K562 (cell line): ENCODE measurements around the gene COL1A1. TPM values are rescaled to one million over a fixed set of nuclear protein-coding genes. Genes with fewer than 3 reads are reported as not detected.

Source experiments
- ATAC-seq: fragments of 200-7000 bp; cut with Tn5 transposase; 3 replicates; pipeline ENCODE4 v1.9.1; 2020; ENCODE audit warnings: moderate library complexity
- BruUV-seq: library from RNA; stranded (reverse); fragments of 400-500 nt; replicated peaks from 2 replicates; lab custom pipeline; 2021; lab: Mats Ljungman, UMichigan
- CTCF ChIA-PET: fragments of 300-600 bp; formaldehyde crosslinking; extraction: SDS; loops from one replicate; lab custom pipeline; 2021; ENCODE audit warnings: low intra/inter-chr PET ratio; lab: Yijun Ruan, JAX
- POLR2A ChIA-PET: fragments of 300-600, 350-650 bp; sonication (Branson Sonifier 250); formaldehyde crosslinking; extraction: SDS; loops from one replicate; lab custom pipeline; 2021; ENCODE audit warnings: antibody characterized with exemption, inconsistent platforms; lab: Yijun Ruan, JAX
- DNase-seq, 4 experiments: peaks; one replicate each; pipeline versions ENCODE4 v3.0.0 to v3.0.0-alpha.2; 2011 to 2018; ENCODE audit warnings: low spot score in 3 of 4, mixed read lengths in 3 of 4; ENCODE audit errors: extremely low read depth in 1 of 4
- FAIRE-seq: peaks from 2 replicates; lab custom pipeline; 2011; peaks lifted over from hg19 to GRCh38; lab: Jason Lieb, UNC
- H2AFZ ChIP-seq: 2 replicates; pipeline ENCODE4 v1.6.0; 2011; ENCODE audit warnings: low read depth, low read length, control low read depth, inconsistent platforms
- H3K27ac ChIP-seq: fragments of 200-600 bp; 3 replicates; pipeline ENCODE4 v1.8.0; 2011; ENCODE audit warnings: low read depth, mild to moderate bottlenecking, control low read depth, inconsistent platforms, low read length, moderate library complexity, mixed read lengths; ENCODE audit errors: extremely low read depth
- H3K27me3 ChIP-seq, 2 experiments: fragments of 300-600 bp in 1 of 2; 2 replicates in 1 of 2; 3 replicates in 1 of 2; pipeline versions ENCODE4 v1.6.0 to v1.8.0; 2011; ENCODE audit warnings: inconsistent platforms in 2 of 2, low read length in 2 of 2, mild to moderate bottlenecking in 1 of 2, mixed read lengths in 1 of 2, moderate library complexity in 1 of 2; ENCODE audit not compliant: control insufficient read depth in 2 of 2, insufficient read depth in 2 of 2
- H3K36me3 ChIP-seq: fragments of 300-600 bp; 3 replicates; pipeline ENCODE4 v1.8.0; 2011; ENCODE audit warnings: mild to moderate bottlenecking, low read length, inconsistent platforms; ENCODE audit not compliant: control insufficient read depth, insufficient read depth
- H3K4me1 ChIP-seq, 2 experiments: fragments of 200-600 bp in 1 of 2; replicated peaks in 1 of 2; 2 replicates in 1 of 2; 3 replicates in 1 of 2; pipeline versions ENCODE4 v1.5.1 to v1.8.0; 2011; ENCODE audit warnings: inconsistent platforms in 2 of 2, low read length in 2 of 2, mild to moderate bottlenecking in 1 of 2, mixed read lengths in 1 of 2, moderate library complexity in 1 of 2; ENCODE audit not compliant: control insufficient read depth in 2 of 2, insufficient read depth in 2 of 2
- H3K4me2 ChIP-seq: 2 replicates; pipeline ENCODE4 v1.6.1; 2011; ENCODE audit warnings: low read length, control low read depth, inconsistent platforms, mixed read lengths; ENCODE audit not compliant: insufficient read depth
- H3K4me3 ChIP-seq: fragments of 200-600 bp; sonication (generic), shearing (Covaris generic); 2 replicates; pipeline ENCODE4 v1.5.1; 2016; ENCODE audit warnings: control low read depth, inconsistent platforms
- H3K79me2 ChIP-seq: fragments of 200-600 bp; 3 replicates; pipeline ENCODE4 v1.8.0; 2011; ENCODE audit warnings: low read length, inconsistent platforms; ENCODE audit not compliant: control insufficient read depth, insufficient read depth
- H3K9ac ChIP-seq, 2 experiments: 2 replicates each; pipeline versions ENCODE4 v1.6.0 to v1.6.1; 2011; ENCODE audit warnings: low read depth in 2 of 2, low read length in 2 of 2, control low read depth in 1 of 2, inconsistent platforms in 1 of 2, mild to moderate bottlenecking in 1 of 2, mixed read lengths in 1 of 2; ENCODE audit not compliant: insufficient read depth in 1 of 2
- H3K9me1 ChIP-seq: one replicate; pipeline ENCODE4 v1.6.0; 2011; ENCODE audit warnings: inconsistent platforms, mild to moderate bottlenecking, low read length, moderate library complexity; ENCODE audit not compliant: control insufficient read depth, insufficient read depth
- H3K9me3 ChIP-seq: replicated peaks from 2 replicates; pipeline ENCODE4 v1.5.1; 2011; ENCODE audit warnings: low read depth, low read length, inconsistent platforms; ENCODE audit not compliant: control insufficient read depth, insufficient read depth
- H4K20me1 ChIP-seq: replicated peaks from 2 replicates; pipeline ENCODE4 v1.6.1; 2011; ENCODE audit warnings: low read length, inconsistent platforms, mixed read lengths; ENCODE audit not compliant: control insufficient read depth, insufficient read depth
- ATF3 ChIP-seq, 2 experiments: fragments of 450-650 bp in 1 of 2; sonication (generic) in 1 of 2; formaldehyde crosslinking in 1 of 2; IDR thresholded peaks in 1 of 2; conservative IDR thresholded peaks in 1 of 2; 2 replicates each; pipeline versions ENCODE4 v1.6.1 to v1.8.1; 2016 to 2023; ENCODE audit warnings: mild to moderate bottlenecking in 2 of 2, moderate library complexity in 2 of 2, inconsistent platforms in 1 of 2, missing genetic modification reagents in 1 of 2
- BCL6 ChIP-seq: fragments of 250-450 bp; sonication (Bioruptor Pico); IDR thresholded peaks from 2 replicates; pipeline ENCODE4 v1.4.0; 2020
- CTBP1 ChIP-seq: fragments of 450-650 bp; IDR thresholded peaks from 2 replicates; pipeline ENCODE4 v1.6.1; 2016; ENCODE audit warnings: borderline replicate concordance
- CUX1 ChIP-seq: fragments of 200-800 bp; sonication (Bioruptor generic); IDR thresholded peaks from 2 replicates; pipeline ENCODE4 v1.6.1; 2016; ENCODE audit warnings: missing genetic modification characterization, missing compliant biosample characterization
- GATAD2A ChIP-seq: fragments of 450-650 bp; IDR thresholded peaks from 2 replicates; pipeline ENCODE4 v1.6.1; 2017
- NCOA2 ChIP-seq, 2 experiments: fragments of 450-650 bp; IDR thresholded peaks; 2 replicates each; pipeline ENCODE4 v1.6.1; 2018; ENCODE audit warnings: mild to moderate bottlenecking in 2 of 2, moderate library complexity in 1 of 2; ENCODE audit not compliant: partially characterized antibody in 2 of 2
- SMAD2 ChIP-seq: fragments of 150-350 bp; IDR thresholded peaks from 2 replicates; pipeline ENCODE4 v1.6.1; 2014; ENCODE audit warnings: low read depth, mild to moderate bottlenecking, low read length
- TBL1XR1 ChIP-seq, 2 experiments: IDR thresholded peaks; 2 replicates each; pipeline ENCODE4 v1.6.1; 2012; ENCODE audit warnings: improper control_type of control experiment in 2 of 2, low read length in 2 of 2, mild to moderate bottlenecking in 1 of 2
- TFAP4 ChIP-seq: sonication (generic); formaldehyde crosslinking; IDR thresholded peaks from 2 replicates; pipeline ENCODE4 v1.8.0; 2022; ENCODE audit warnings: missing genetic modification reagents, mild to moderate bottlenecking, moderate library complexity, borderline replicate concordance
- WGBS: fragments of 100-300 bp; shearing (Covaris generic); methylation state at CpG from one replicate; pipeline ENCODE4 v1.1.6; 2016; ENCODE audit warnings: low coverage, mixed read lengths; ENCODE audit not compliant: insufficient coverage; ENCODE audit errors: missing lambda C conversion rate; 5-methylcytosine and 5-hydroxymethylcytosine counted together
- in situ Hi-C: fragments of 300-500 bp; cut with MboI; formaldehyde crosslinking; loops from 4 replicates; pipeline ENCODE4 v1.15.0; 2018; ENCODE audit warnings: inconsistent platforms, mixed read lengths
- intact Hi-C: fragments of 100-400 bp; cut with micrococcal nuclease; formaldehyde crosslinking; loops from 2 replicates; pipeline ENCODE4 v1.14.2; 2022
- polyA plus RNA-seq, 8 experiments: library from polyadenylated mRNA; depleted of rRNA in 4 of 8; stranded (reverse) in 5 of 8; unstranded in 3 of 8; fragments of >200 nt; fragmentation: Nextera tagmentation in 2 of 8; fragmentation: Illumina TruSeq in 1 of 8; extraction: Ambion mirVana in 2 of 8; extraction: Trizol in 1 of 8; gene quantifications; 2 replicates each; pipeline versions ENCODE4 v1.2.1 to v1.2.3, GENCODE V29; 2011 to 2014; ENCODE audit warnings: inconsistent platforms in 1 of 8, missing spikeins in 1 of 8
- total RNA-seq, 7 experiments: library from RNA; depleted of rRNA in 6 of 7; stranded (reverse); fragments of >200 nt in 6 of 7; fragmentation: Illumina TruSeq in 2 of 7; extraction: Trizol in 2 of 7; gene quantifications; 2 replicates each; pipeline versions ENCODE4 v1.2.1 to v1.2.3, GENCODE V29; 2011 to 2021; ENCODE audit warnings: low replicate concordance in 1 of 7

COL1A1 gene
- total and polyA plus RNA-seq, 9 of the 15 experiments (the other 6 are each of a cell fraction or from before 2014, with no cell fraction given) = 0.04 to 3.4 (median 0.18) TPM

- Histone ChIP-seq H3K4me3 (no peak overlapping the region), H4K20me1 (peaks cover 2% of the 10 kb centered on the region; the same call in 1 of the 2 replicates), H3K27me3 (peaks cover 0 to 9% of the 10 kb centered on the region in 2 experiments; a peak in 1 of 5 replicates), H2AFZ (no peak overlapping the region), H3K36me3 (no peaks in the 10 kb centered on the region), H3K9me3 (no peaks in the 10 kb centered on the region), H3K9me1 (no peaks in the 10 kb centered on the region), H3K4me1 (peaks cover 10 to 32% of the 10 kb centered on the region in 2 experiments; a peak in 3 of 5 replicates), H3K27ac (no peak overlapping the region), H3K79me2 (no peaks in the 10 kb centered on the region), H3K9ac (no peak overlapping the region), H3K4me2 (no peak overlapping the region)
- intact Hi-C loops (no loop called here), in situ Hi-C loops (no loop called here)
- POLR2A ChIA-PET = interaction anchor here (0.6 to 1.5 kb wide), 3 partner anchors 11 to 588 kb away, joined by 3 read pairs; no protein-coding TSS in a partner anchor
- DNase-seq = no peak
- ATAC-seq = no peak
- CTCF ChIA-PET = no interaction called here
- TF ChIP-seq GATAD2A (no peak), ATF3 (IDR thresholded peaks at IDR 0.05) (no peak), ATF3 (CRISPR knock-in tag; conservative IDR thresholded peaks at IDR 0.05) (no peak), BCL6 (CRISPR knock-in tag) (no peak), CTBP1 (no peak), CUX1 (CRISPR knock-in tag) (no peak), NCOA2 (IDR thresholded peaks at IDR 0.05; ENCODE audit: partially characterized antibody in 2 of 2) (no peak), SMAD2 (no peak), TBL1XR1 (IDR thresholded peaks at IDR 0.05; ENCODE audit: low read length in 2 of 2) (no peak), TFAP4 (no peak)
- BruUV-seq = no TSS peak
- no peak for FAIRE-seq
- 41% methylated on average over 9 of the region's 9 CpGs for WGBS
Measured at GRCh38 chr17:50165066-50165465, 36.4 kb downstream of the COL1A1 start.
